SJSA1 (cell line): ENCODE measurements around the gene FKBP1A. TPM values are rescaled to one million over a fixed set of nuclear protein-coding genes. Genes with fewer than 3 reads are reported as not detected.

Experiments used
- DNase-seq, 2 experiments: peaks; one replicate each; pipeline ENCODE4 v3.0.0-alpha.2; 2015 to 2020; ENCODE audit warnings: low spot score in 2 of 2, low read depth in 1 of 2
- H3K27ac ChIP-seq: fragments of 250-450 bp; sonication (Bioruptor Pico); 2 replicates; pipeline ENCODE4 v1.5.1; 2020; ENCODE audit warnings: mild to moderate bottlenecking, moderate library complexity
- H3K27me3 ChIP-seq: fragments of 250-450 bp; sonication (Bioruptor Pico); replicated peaks from 2 replicates; pipeline ENCODE4 v1.5.1; 2020; ENCODE audit warnings: mild to moderate bottlenecking, moderate library complexity
- H3K36me3 ChIP-seq: fragments of 250-450 bp; sonication (Bioruptor Pico); 2 replicates; pipeline ENCODE4 v1.5.1; 2020; ENCODE audit warnings: mild to moderate bottlenecking
- H3K4me1 ChIP-seq: fragments of 250-450 bp; sonication (Bioruptor Pico); replicated peaks from 2 replicates; pipeline ENCODE4 v1.6.1; 2021; ENCODE audit warnings: mild to moderate bottlenecking
- H3K4me3 ChIP-seq: fragments of 250-450 bp; sonication (Bioruptor Pico); 2 replicates; pipeline ENCODE4 v1.5.1; 2020; ENCODE audit warnings: mild to moderate bottlenecking
- H3K9me3 ChIP-seq: fragments of 250-450 bp; sonication (Bioruptor Pico); replicated peaks from 2 replicates; pipeline ENCODE4 v1.5.1; 2020; ENCODE audit warnings: mild to moderate bottlenecking
- total RNA-seq: library from RNA; depleted of rRNA; stranded (reverse); fragments of >200 nt; shearing (Covaris generic); gene quantifications from 2 replicates; pipeline ENCODE4 v1.2.3, GENCODE V29; 2014

Gene FKBP1A
- total RNA-seq, 1 experiment from 2014 or later, result 75.3 TPM

DNA sequence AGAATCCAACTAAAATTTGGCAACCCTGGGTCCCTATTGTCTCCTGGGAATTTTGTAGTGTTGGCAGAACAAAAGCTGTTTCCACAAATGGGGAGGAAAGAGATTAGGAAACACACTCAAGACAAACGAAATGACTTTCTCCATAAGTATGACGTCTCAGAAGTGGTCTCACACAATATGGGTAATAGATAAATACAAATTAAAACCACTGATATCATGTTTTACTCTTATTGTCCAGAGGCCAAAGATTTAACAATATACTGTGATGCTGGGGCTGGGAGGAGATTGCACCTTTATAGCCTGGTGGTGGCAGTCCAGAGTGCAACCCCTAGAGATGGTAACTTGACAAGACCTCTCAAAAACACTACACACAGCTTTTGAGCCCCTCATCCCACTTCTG is 18.6 kb downstream of the FKBP1A start:
- H3K36me3 ChIP-seq, result peaks cover 61% of the 10 kb centered on the region
- H3K4me1 ChIP-seq, result peaks cover 19% of the 10 kb centered on the region
- H3K4me3 ChIP-seq, result no peak overlapping the region
- DNase-seq, result no peak
- H3K27me3 ChIP-seq, result no peaks in the 10 kb centered on the region
- no peaks in the 10 kb centered on the region for H3K9me3 ChIP-seq
- no peak overlapping the region for H3K27ac ChIP-seq

DNA sequence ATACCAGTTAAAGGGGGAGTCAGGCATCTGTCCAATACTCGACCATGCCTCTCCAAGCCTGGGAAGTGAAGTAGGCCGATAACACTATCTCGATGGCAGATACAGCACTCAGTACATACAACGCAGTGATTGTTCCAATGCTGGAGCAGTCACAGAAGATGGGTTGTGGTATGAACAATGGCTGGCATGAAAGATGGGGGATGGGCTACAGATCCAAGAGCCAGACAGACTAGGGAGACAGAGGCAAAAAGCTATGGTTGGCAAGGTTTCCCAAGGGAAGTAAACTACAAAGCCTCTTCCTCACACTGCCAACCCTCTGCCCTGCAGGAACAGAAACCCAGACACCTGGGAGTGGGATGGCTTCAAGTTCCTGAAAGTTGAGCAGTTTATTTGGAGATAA is 19.2 kb downstream of the FKBP1A start:
- Histone ChIP-seq H3K4me3 (no peak overlapping the region), H3K27me3 (no peaks in the 10 kb centered on the region), H3K27ac (no peak overlapping the region), H3K36me3 (peaks cover 56% of the 10 kb centered on the region), H3K9me3 (no peaks in the 10 kb centered on the region), H3K4me1 (peaks cover 17% of the 10 kb centered on the region)
- no peak for DNase-seq

- H3K4me1 ChIP-seq, result peaks cover 17% of the 10 kb centered on the region
- no peak for DNase-seq
- H3K36me3 ChIP-seq, result peaks cover 58% of the 10 kb centered on the region
- no peak overlapping the region for H3K4me3 ChIP-seq
- H3K27ac ChIP-seq, result no peak overlapping the region
- H3K27me3 ChIP-seq, result no peaks in the 10 kb centered on the region
- no peaks in the 10 kb centered on the region for H3K9me3 ChIP-seq
Observed at GRCh38 chr20:1373036-1373435, 19.8 kb downstream of the FKBP1A start.

DNA sequence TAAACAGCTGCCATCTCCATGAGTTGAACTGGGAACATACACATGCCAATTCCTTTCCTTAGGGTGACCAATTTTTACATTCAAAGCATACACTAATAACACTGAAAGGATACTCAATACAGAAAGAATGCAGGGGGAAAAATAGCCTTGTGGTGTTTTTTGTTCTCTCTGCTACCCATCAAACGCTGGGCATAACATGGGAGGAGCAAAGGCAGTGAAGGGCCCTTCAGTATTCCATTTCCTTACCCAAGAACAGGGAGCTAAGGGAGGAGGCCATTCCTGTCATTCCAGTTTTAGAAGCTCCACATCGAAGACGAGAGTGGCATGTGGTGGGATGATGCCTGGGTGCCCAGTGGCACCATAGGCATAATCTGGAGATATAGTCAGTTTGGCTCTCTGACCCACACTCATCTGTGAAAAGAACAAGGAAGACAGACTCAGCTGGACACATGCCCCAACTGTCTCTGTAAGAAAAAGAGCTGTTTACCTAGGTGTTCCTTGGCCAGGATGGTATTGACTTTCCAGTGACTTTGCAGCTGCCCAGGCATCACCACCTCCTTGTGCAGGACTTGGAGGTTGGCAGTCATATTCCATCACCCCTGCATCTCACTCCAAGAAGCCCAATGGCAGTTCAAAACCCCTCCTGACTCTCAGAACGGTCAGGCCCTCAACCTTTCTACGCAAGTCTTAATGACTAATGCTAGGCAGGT is 20.9 kb downstream of the FKBP1A start:
- no peak overlapping the region for H3K4me3 ChIP-seq
- H3K36me3 ChIP-seq, result peaks cover 64% of the 10 kb centered on the region
- H3K4me1 ChIP-seq, result peaks cover 13% of the 10 kb centered on the region
- H3K27ac ChIP-seq, result no peak overlapping the region
- DNase-seq, result peak in 1 of 2 experiments; percentile 16
- no peaks in the 10 kb centered on the region for H3K27me3 ChIP-seq
- H3K9me3 ChIP-seq, result no peaks in the 10 kb centered on the region

- H3K36me3 ChIP-seq, result peaks cover 64% of the 10 kb centered on the region
- H3K4me1 ChIP-seq, result peaks cover 13% of the 10 kb centered on the region
- H3K9me3 ChIP-seq, result no peaks in the 10 kb centered on the region
- no peak overlapping the region for H3K4me3 ChIP-seq
- peak in 1 of 2 experiments; percentile 23 for DNase-seq
- no peaks in the 10 kb centered on the region for H3K27me3 ChIP-seq
- no peak overlapping the region for H3K27ac ChIP-seq
Observed at GRCh38 chr20:1371202-1371782, 21.6 kb downstream of the FKBP1A start.

- Histone ChIP-seq H3K27me3 (no peaks in the 10 kb centered on the region), H3K9me3 (no peaks in the 10 kb centered on the region), H3K36me3 (peaks cover 65% of the 10 kb centered on the region), H3K27ac (no peak overlapping the region), H3K4me3 (no peak overlapping the region), H3K4me1 (peaks cover 13% of the 10 kb centered on the region)
- DNase-seq, result no peak
Observed at GRCh38 chr20:1370548-1371110, 22.2 kb downstream of the FKBP1A start.

- peaks cover 13% of the 10 kb centered on the region for H3K4me1 ChIP-seq
- H3K9me3 ChIP-seq, result no peaks in the 10 kb centered on the region
- H3K27me3 ChIP-seq, result no peaks in the 10 kb centered on the region
- peaks cover 64% of the 10 kb centered on the region for H3K36me3 ChIP-seq
- no peak overlapping the region for H3K4me3 ChIP-seq
- H3K27ac ChIP-seq, result no peak overlapping the region
- no peak for DNase-seq
Observed at GRCh38 chr20:1369970-1370369, 22.9 kb downstream of the FKBP1A start.

DNA sequence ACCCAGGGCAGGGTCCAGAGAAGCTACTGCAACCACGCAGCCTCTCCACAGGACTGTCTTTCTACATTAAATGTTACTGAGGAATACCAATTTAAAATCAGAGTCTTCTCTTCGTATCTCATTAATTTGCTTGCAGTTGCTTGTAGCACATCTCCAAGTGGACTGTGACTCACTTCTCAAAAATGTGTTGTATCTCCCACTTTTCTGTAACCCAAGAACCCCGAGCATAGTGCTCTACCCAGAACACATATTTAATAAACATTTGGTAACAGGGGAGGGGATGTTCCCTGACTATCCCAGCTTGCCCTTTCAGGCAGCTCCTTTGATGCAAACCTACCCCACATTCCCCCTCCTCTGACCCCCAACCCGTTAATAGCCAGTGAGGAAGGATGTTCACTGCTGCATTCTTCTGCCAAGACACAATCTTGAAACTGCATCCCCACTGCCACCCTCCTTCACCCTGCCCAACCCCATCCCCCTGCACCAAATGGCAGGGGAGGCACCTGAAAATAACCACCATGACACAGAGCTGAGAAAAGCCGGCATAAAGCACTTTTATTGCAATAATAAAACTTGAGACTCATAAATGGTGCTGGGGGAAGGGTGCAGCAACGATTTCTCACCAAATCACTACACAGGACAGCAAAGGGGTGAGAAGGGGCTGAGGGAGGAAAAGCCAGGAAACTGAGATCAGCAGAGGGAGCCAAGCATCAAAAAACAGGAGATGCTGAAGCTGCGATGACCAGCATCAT is 24.2 kb downstream of the FKBP1A start:
- Histone ChIP-seq H3K36me3 (peaks cover 57% of the 10 kb centered on the region), H3K4me1 (peaks cover 13% of the 10 kb centered on the region), H3K4me3 (no peak overlapping the region), H3K9me3 (no peaks in the 10 kb centered on the region), H3K27ac (no peak overlapping the region), H3K27me3 (no peaks in the 10 kb centered on the region)
- DNase-seq, result peak in 1 of 2 experiments; percentile 28

DNA sequence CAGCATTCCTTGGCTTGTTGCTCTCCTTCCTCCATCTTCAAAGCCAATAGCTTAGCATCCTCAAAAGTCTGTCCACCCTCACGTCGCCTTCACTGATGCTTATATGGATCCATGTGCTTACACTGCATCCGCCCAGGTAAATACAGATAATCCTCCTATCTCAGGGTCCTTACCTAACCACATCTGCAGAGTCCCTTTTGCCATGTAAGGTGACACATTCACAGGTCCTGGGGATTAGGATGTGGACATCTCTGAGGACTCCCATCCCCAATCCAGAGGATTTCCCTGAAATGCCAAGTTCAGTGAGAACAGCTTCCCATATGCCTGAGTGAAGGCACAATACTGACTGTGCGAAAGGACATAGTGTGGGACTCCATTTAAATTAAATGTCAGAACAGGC is 25.4 kb downstream of the FKBP1A start:
- Histone ChIP-seq H3K27ac (no peak overlapping the region), H3K36me3 (peaks cover 57% of the 10 kb centered on the region), H3K4me3 (no peak overlapping the region), H3K27me3 (no peaks in the 10 kb centered on the region), H3K9me3 (no peaks in the 10 kb centered on the region), H3K4me1 (peaks cover 13% of the 10 kb centered on the region)
- DNase-seq, result no peak

GRCh38 chr20:1364106-1364505 is 28.7 kb downstream of the FKBP1A start:
- Histone ChIP-seq H3K36me3 (peaks cover 51% of the 10 kb centered on the region), H3K27ac (no peak overlapping the region), H3K9me3 (no peaks in the 10 kb centered on the region)

GRCh38 chr20:1363522-1363921 is 29.3 kb downstream of the FKBP1A start:
- H3K27ac ChIP-seq, result no peak overlapping the region
- no peaks in the 10 kb centered on the region for H3K27me3 ChIP-seq
- peaks cover 51% of the 10 kb centered on the region for H3K36me3 ChIP-seq
- no peak for DNase-seq
- H3K4me3 ChIP-seq, result no peak overlapping the region
- no peaks in the 10 kb centered on the region for H3K9me3 ChIP-seq
- H3K4me1 ChIP-seq, result peaks cover 8% of the 10 kb centered on the region

More at GRCh38 chr20:1364106-1364505, 28.7 kb downstream of the FKBP1A start:
- Histone ChIP-seq H3K4me3 (no peak overlapping the region), H3K4me1 (peaks cover 13% of the 10 kb centered on the region), H3K27me3 (no peaks in the 10 kb centered on the region)
- DNase-seq, result no peak

DNA sequence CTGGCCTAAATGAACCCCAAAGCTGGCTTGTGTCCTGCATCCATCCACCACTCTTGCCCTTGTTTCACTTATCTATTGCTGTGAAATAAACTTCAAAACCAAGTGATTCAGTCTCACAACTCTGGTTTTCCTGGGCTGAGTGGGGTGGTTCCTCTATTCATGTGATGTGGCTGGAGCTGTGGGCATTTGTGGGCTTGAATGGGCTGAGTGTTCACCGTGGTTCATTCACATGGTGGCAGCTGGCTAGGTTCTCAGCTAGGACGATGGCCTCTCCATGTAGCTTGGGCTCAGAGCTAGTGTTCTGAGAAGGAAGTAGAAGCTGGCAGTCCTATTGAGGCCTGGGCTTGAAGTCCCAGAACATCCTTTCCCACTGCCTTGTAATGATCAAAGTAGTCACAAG is 30.4 kb downstream of the FKBP1A start:
- no peak overlapping the region for H3K27ac ChIP-seq
- peaks cover 8% of the 10 kb centered on the region for H3K4me1 ChIP-seq

GRCh38 chr20:1360094-1360846 is 32.6 kb downstream of the FKBP1A start:
- H3K27ac ChIP-seq, result no peak overlapping the region
- no peaks in the 10 kb centered on the region for H3K27me3 ChIP-seq
- no peaks in the 10 kb centered on the region for H3K9me3 ChIP-seq
- H3K4me1 ChIP-seq, result peaks cover 8% of the 10 kb centered on the region
- peaks cover 41% of the 10 kb centered on the region for H3K36me3 ChIP-seq
- no peak overlapping the region for H3K4me3 ChIP-seq
- no peak for DNase-seq

More for the DNA sequence above, 30.4 kb downstream of the FKBP1A start:
- Histone ChIP-seq H3K4me3 (no peak overlapping the region), H3K36me3 (peaks cover 51% of the 10 kb centered on the region), H3K9me3 (no peaks in the 10 kb centered on the region), H3K27me3 (no peaks in the 10 kb centered on the region)
- DNase-seq, result no peak
